NB4 (cell line): ENCODE data around the gene DENND2C.

Experiments used
- CTCF ChIP-seq: IDR thresholded peaks from one replicate; pipeline ENCODE4 v1.5.1; 2012; ENCODE audit warnings: low read depth, low read length
- POLR2A ChIP-seq: IDR thresholded peaks from 2 replicates; pipeline ENCODE4 v1.6.1; 2011; ENCODE audit warnings: mild to moderate bottlenecking; ENCODE audit not compliant: insufficient read length; ENCODE audit errors: extremely low read depth

- TF ChIP-seq POLR2A (no peak), CTCF (no peak)
These were observed 876 bp downstream of the DENND2C start for GRCh38 chr1:114668784-114669561.
